Liver (tissue), 9 donors: ENCODE measurements around the gene RNF31. TPM values are rescaled to one million over a fixed set of nuclear protein-coding genes. Genes with fewer than 3 reads are reported as not detected.

Experiments used
- DNase-seq: peaks from one replicate; pipeline ENCODE4 v3.0.0-alpha.2; 2017; ENCODE audit warnings: low spot score
- H3K27ac ChIP-seq, 2 donors: one replicate each; pipeline ENCODE4 v1.7.0; 2013; ENCODE audit warnings: inconsistent platforms in 2 of 2, low read length in 2 of 2, control low read depth in 1 of 2, low read depth in 1 of 2, mild to moderate bottlenecking in 1 of 2
- H3K27me3 ChIP-seq, 4 donors: one replicate each; pipeline versions ENCODE4 v1.6.1 to v1.7.0; 2013; ENCODE audit warnings: low read length in 3 of 4, inconsistent platforms in 1 of 4, mild to moderate bottlenecking in 1 of 4, moderate library complexity in 1 of 4; ENCODE audit not compliant: control insufficient read depth in 4 of 4, insufficient read depth in 4 of 4
- H3K36me3 ChIP-seq, 4 donors: one replicate each; pipeline versions ENCODE4 v1.6.1 to v1.7.0; 2013; ENCODE audit warnings: low read length in 3 of 4, mild to moderate bottlenecking in 3 of 4, low read depth in 1 of 4, moderate library complexity in 1 of 4; ENCODE audit not compliant: control insufficient read depth in 4 of 4, insufficient read depth in 3 of 4
- H3K4me1 ChIP-seq, 4 donors: one replicate each; pipeline versions ENCODE4 v1.6.1 to v1.7.0; 2013; ENCODE audit warnings: low read length in 3 of 4, mild to moderate bottlenecking in 3 of 4, moderate library complexity in 1 of 4; ENCODE audit not compliant: control insufficient read depth in 4 of 4, insufficient read depth in 4 of 4
- H3K4me3 ChIP-seq, 3 donors: one replicate each; pipeline versions ENCODE4 v1.6.1 to v1.7.0; 2013; ENCODE audit warnings: low read length in 3 of 3, control low read depth in 1 of 3, low read depth in 1 of 3, mild to moderate bottlenecking in 1 of 3
- H3K9ac ChIP-seq, 2 donors: one replicate each; pipeline ENCODE4 v1.7.0; 2013; ENCODE audit warnings: low read length in 2 of 2, mild to moderate bottlenecking in 2 of 2, moderate library complexity in 2 of 2, control low read depth in 1 of 2, low read depth in 1 of 2
- H3K9me3 ChIP-seq, 4 donors: one replicate each; pipeline versions ENCODE4 v1.6.1 to v1.7.0; 2013; ENCODE audit warnings: low read length in 3 of 4; ENCODE audit not compliant: control insufficient read depth in 4 of 4
- EGR1 ChIP-seq, 2 donors: IDR thresholded peaks; 2 replicates each; pipeline ENCODE4 v1.6.1; 2016 to 2018; ENCODE audit warnings: antibody characterized with exemption in 2 of 2, low read depth in 2 of 2
- FOXA1 ChIP-seq: IDR thresholded peaks from 2 replicates; pipeline ENCODE4 v1.6.1; 2016; ENCODE audit warnings: antibody characterized with exemption
- FOXA2 ChIP-seq: IDR thresholded peaks from 2 replicates; pipeline ENCODE4 v1.6.1; 2016; ENCODE audit warnings: antibody characterized with exemption
- GABPA ChIP-seq, 2 donors: IDR thresholded peaks in 1 of 2; conservative IDR thresholded peaks in 1 of 2; 2 replicates each; pipeline ENCODE4 v1.6.1; 2016; ENCODE audit warnings: antibody characterized with exemption in 2 of 2, mild to moderate bottlenecking in 1 of 2, moderate library complexity in 1 of 2
- HNF4G ChIP-seq: IDR thresholded peaks from 2 replicates; pipeline ENCODE4 v1.6.1; 2016; ENCODE audit warnings: antibody characterized with exemption
- JUND ChIP-seq, 2 donors: IDR thresholded peaks; 2 replicates each; pipeline ENCODE4 v1.6.1; 2016; ENCODE audit warnings: antibody characterized with exemption in 2 of 2
- RAD21 ChIP-seq, 2 donors: IDR thresholded peaks; 2 replicates each; pipeline ENCODE4 v1.6.1; 2016; ENCODE audit warnings: antibody characterized with exemption in 2 of 2, mild to moderate bottlenecking in 2 of 2
- RXRA ChIP-seq, 2 donors: IDR thresholded peaks; 2 replicates each; pipeline ENCODE4 v1.6.1; 2017 to 2018; ENCODE audit warnings: antibody characterized with exemption in 2 of 2, mild to moderate bottlenecking in 1 of 2
- YY1 ChIP-seq: IDR thresholded peaks from 2 replicates; pipeline ENCODE4 v1.6.1; 2016; ENCODE audit warnings: antibody characterized with exemption, mild to moderate bottlenecking
- ZBTB33 ChIP-seq: IDR thresholded peaks from 2 replicates; pipeline ENCODE4 v1.6.1; 2016; ENCODE audit warnings: antibody characterized with exemption
- WGBS: extraction: QIAGEN DNeasy Blood & Tissue Kit; methylation state at CpG from one replicate; pipeline ENCODE4 v1.1.7; 2013; 5-methylcytosine and 5-hydroxymethylcytosine counted together
- polyA plus RNA-seq, 2 donors: library from polyadenylated mRNA; stranded (reverse) in 1 of 2; unstranded in 1 of 2; fragments of 200-250 nt in 1 of 2; fragments of >200 nt in 1 of 2; fragmentation: Nextera tagmentation in 1 of 2; extraction: Ambion mirVana in 1 of 2; gene quantifications; one replicate each; pipeline versions ENCODE4 v1.2.1 to v1.2.3, GENCODE V29; 2013 to 2015
- total RNA-seq, 2 donors: library from RNA; depleted of rRNA; stranded (reverse); fragments of >200 nt; gene quantifications; one replicate each; pipeline ENCODE4 v1.2.3, GENCODE V29; 2014
- TF ChIP-seq, protein P1 (sequence below): IDR thresholded peaks from 2 replicates; pipeline ENCODE4 v1.6.1; 2016; ENCODE audit warnings: antibody characterized with exemption, mild to moderate bottlenecking
- TF ChIP-seq, protein P2 (sequence below): IDR thresholded peaks from 2 replicates; pipeline ENCODE4 v1.6.1; 2016; ENCODE audit warnings: antibody characterized with exemption
- TF ChIP-seq, protein P3 (sequence below): IDR thresholded peaks from 2 replicates; pipeline ENCODE4 v1.6.1; 2016; ENCODE audit warnings: antibody characterized with exemption
- donor health status: healthy.
- donor health status: healthy.
- donor health status: healthy.
- donor health status: healthy.
- donor health status: healthy.

RNF31 gene
- total and polyA plus RNA-seq, 4 donors, result 16.3 to 36.0 (median 20.9) TPM

DNA sequence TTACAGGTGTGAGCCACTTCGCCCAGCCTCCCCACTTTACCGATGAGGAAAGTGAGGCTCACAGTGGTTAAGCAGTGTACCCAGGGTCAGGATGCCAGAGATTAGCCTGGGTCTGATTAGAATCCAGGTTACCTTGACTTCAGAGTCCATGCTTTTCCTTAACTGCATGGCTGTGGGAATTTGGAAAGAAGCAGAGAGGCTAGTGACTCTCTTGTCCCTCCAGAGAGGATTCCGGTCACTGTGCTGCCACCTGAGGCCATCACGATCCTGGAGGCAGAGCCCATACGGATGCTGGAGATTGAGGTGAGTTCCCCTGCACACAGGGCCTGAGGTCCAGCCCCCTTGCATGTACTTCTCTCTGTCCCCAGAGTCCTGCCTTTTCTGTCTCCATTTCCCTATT lies 29.3 kb downstream of the RNF31 start (continued):
- TF ChIP-seq, protein P1, sequence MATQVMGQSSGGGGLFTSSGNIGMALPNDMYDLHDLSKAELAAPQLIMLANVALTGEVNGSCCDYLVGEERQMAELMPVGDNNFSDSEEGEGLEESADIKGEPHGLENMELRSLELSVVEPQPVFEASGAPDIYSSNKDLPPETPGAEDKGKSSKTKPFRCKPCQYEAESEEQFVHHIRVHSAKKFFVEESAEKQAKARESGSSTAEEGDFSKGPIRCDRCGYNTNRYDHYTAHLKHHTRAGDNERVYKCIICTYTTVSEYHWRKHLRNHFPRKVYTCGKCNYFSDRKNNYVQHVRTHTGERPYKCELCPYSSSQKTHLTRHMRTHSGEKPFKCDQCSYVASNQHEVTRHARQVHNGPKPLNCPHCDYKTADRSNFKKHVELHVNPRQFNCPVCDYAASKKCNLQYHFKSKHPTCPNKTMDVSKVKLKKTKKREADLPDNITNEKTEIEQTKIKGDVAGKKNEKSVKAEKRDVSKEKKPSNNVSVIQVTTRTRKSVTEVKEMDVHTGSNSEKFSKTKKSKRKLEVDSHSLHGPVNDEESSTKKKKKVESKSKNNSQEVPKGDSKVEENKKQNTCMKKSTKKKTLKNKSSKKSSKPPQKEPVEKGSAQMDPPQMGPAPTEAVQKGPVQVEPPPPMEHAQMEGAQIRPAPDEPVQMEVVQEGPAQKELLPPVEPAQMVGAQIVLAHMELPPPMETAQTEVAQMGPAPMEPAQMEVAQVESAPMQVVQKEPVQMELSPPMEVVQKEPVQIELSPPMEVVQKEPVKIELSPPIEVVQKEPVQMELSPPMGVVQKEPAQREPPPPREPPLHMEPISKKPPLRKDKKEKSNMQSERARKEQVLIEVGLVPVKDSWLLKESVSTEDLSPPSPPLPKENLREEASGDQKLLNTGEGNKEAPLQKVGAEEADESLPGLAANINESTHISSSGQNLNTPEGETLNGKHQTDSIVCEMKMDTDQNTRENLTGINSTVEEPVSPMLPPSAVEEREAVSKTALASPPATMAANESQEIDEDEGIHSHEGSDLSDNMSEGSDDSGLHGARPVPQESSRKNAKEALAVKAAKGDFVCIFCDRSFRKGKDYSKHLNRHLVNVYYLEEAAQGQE, result no peak
- TF ChIP-seq GABPA (IDR thresholded peaks at IDR 0.05 in 1 of 2, conservative IDR thresholded peaks at IDR 0.05 in 1 of 2) (no peak), HNF4G (no peak)

GRCh38 chr14:24177041-24177825 lies 29.9 kb downstream of the RNF31 start:
- Histone ChIP-seq H3K4me1 (peaks cover 0 to 22% (median 14%) of the 10 kb centered on the region in 4 donors), H3K27ac (no peak overlapping the region), H3K9me3 (no peaks in the 10 kb centered on the region), H3K9ac (no peak overlapping the region), H3K36me3 (peaks cover 11 to 63% (median 23%) of the 10 kb centered on the region in 4 donors), H3K4me3 (no peak overlapping the region), H3K27me3 (no peaks in the 10 kb centered on the region)
- TF ChIP-seq EGR1 (IDR thresholded peaks at IDR 0.05; ENCODE audit: low read depth in 2 of 2) (no peak), YY1 (no peak), GABPA (IDR thresholded peaks at IDR 0.05 in 1 of 2, conservative IDR thresholded peaks at IDR 0.05 in 1 of 2) (no peak), ZBTB33 (no peak), RAD21 (IDR thresholded peaks at IDR 0.05) (no peak), RXRA (IDR thresholded peaks at IDR 0.05) (no peak), HNF4G (no peak), JUND (IDR thresholded peaks at IDR 0.05) (no peak), FOXA2 (no peak), FOXA1 (no peak)
- TF ChIP-seq, protein P1, result no peak
- TF ChIP-seq, protein P2, sequence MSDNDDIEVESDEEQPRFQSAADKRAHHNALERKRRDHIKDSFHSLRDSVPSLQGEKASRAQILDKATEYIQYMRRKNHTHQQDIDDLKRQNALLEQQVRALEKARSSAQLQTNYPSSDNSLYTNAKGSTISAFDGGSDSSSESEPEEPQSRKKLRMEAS, result no peak
- TF ChIP-seq, protein P3, sequence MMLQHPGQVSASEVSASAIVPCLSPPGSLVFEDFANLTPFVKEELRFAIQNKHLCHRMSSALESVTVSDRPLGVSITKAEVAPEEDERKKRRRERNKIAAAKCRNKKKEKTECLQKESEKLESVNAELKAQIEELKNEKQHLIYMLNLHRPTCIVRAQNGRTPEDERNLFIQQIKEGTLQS, result no peak
- WGBS, result 94% methylated on average over 12 of the region's 12 CpGs
- no peak for DNase-seq
